ENCODE results near the gene METTL9. TPM values are rescaled to one million over a fixed set of nuclear protein-coding genes. Genes with fewer than 3 reads are reported as not detected.
"Not testable (repeated sequence)": the region's sequence is repeated elsewhere in the genome, so short reads cannot be mapped to it uniquely, and the experiment has no call there.

METTL9 gene
- total RNA-seq, 2 donors from 2014 or later = 79.0 to 80.3 TPM

GRCh38 chr16:21580807-21581206 is 18.6 kb upstream of the METTL9 start:
- Mint-ChIP-seq H3K4me3 (no peak overlapping the region), H3K27me3 (peaks cover 23% of the 10 kb centered on the region), H3K36me3 (ENCODE audit: low read depth) (no peaks in the 10 kb centered on the region), H3K27ac (no peak overlapping the region), H3K4me1 (no peaks in the 10 kb centered on the region)
- no peaks in the 10 kb centered on the region for H3K9me3 ChIP-seq (ENCODE audit: control insufficient read depth, low read length, poor library complexity, severe bottlenecking)
- ATAC-seq = no peak
- DNase-seq = no peak

- no peak for ATAC-seq
- H3K9me3 ChIP-seq (ENCODE audit: control insufficient read depth, low read length, poor library complexity, severe bottlenecking) = no peaks in the 10 kb centered on the region
- Mint-ChIP-seq H3K27me3 (no peaks in the 10 kb centered on the region), H3K4me3 (no peak overlapping the region), H3K4me1 (no peaks in the 10 kb centered on the region), H3K36me3 (ENCODE audit: low read depth) (no peaks in the 10 kb centered on the region), H3K27ac (no peak overlapping the region)
- no peak for DNase-seq
Measured at GRCh38 chr16:21584817-21585216, 14.6 kb upstream of the METTL9 start.

GRCh38 chr16:21588593-21588992 is 10.8 kb upstream of the METTL9 start:
- peak overlapping the region; percentile 43 for H3K27ac Mint-ChIP-seq
- not testable (repeated sequence) for H3K4me3 Mint-ChIP-seq; ATAC-seq; H3K27me3 Mint-ChIP-seq; DNase-seq; H3K36me3 Mint-ChIP-seq (ENCODE audit: low read depth); H3K4me1 Mint-ChIP-seq; H3K9me3 ChIP-seq (ENCODE audit: control insufficient read depth, low read length, poor library complexity, severe bottlenecking)

GRCh38 chr16:21589551-21589950 is 9.8 kb upstream of the METTL9 start:
- H3K36me3 Mint-ChIP-seq (ENCODE audit: low read depth) = no peaks in the 10 kb centered on the region
- H3K9me3 ChIP-seq (ENCODE audit: control insufficient read depth, low read length, poor library complexity, severe bottlenecking) = no peaks in the 10 kb centered on the region
- no peak for DNase-seq
- no peak for ATAC-seq
- no peaks in the 10 kb centered on the region for H3K27me3 Mint-ChIP-seq
- H3K4me1 Mint-ChIP-seq = peaks cover 3% of the 10 kb centered on the region
- H3K27ac Mint-ChIP-seq = no peak overlapping the region
- H3K4me3 Mint-ChIP-seq = no peak overlapping the region

- no peaks in the 10 kb centered on the region for H3K27me3 Mint-ChIP-seq
- DNase-seq (no peak), ATAC-seq (no peak)
- peaks cover 3% of the 10 kb centered on the region for H3K4me1 Mint-ChIP-seq
- no peaks in the 10 kb centered on the region for H3K36me3 Mint-ChIP-seq (ENCODE audit: low read depth)
- H3K4me3 Mint-ChIP-seq = no peak overlapping the region
- H3K27ac Mint-ChIP-seq = no peak overlapping the region
- no peaks in the 10 kb centered on the region for H3K9me3 ChIP-seq (ENCODE audit: control insufficient read depth, low read length, poor library complexity, severe bottlenecking)
Measured at GRCh38 chr16:21590287-21590686, 9.1 kb upstream of the METTL9 start.

- H3K36me3 Mint-ChIP-seq (ENCODE audit: low read depth) = no peaks in the 10 kb centered on the region
Measured at GRCh38 chr16:21590796-21591195, 8.6 kb upstream of the METTL9 start.

GRCh38 chr16:21592191-21592590 is 7.2 kb upstream of the METTL9 start:
- H3K4me1 Mint-ChIP-seq = peaks cover 3% of the 10 kb centered on the region
- no peaks in the 10 kb centered on the region for H3K36me3 Mint-ChIP-seq (ENCODE audit: low read depth)
- DNase-seq (no peak), ATAC-seq (no peak)
- H3K4me3 Mint-ChIP-seq = no peak overlapping the region
- no peaks in the 10 kb centered on the region for H3K9me3 ChIP-seq (ENCODE audit: control insufficient read depth, low read length, poor library complexity, severe bottlenecking)
- no peak overlapping the region for H3K27ac Mint-ChIP-seq
- no peaks in the 10 kb centered on the region for H3K27me3 Mint-ChIP-seq

More at GRCh38 chr16:21590796-21591195, 8.6 kb upstream of the METTL9 start:
- H3K4me3 Mint-ChIP-seq = no peak overlapping the region
- DNase-seq (no peak), ATAC-seq (no peak)
- no peak overlapping the region for H3K27ac Mint-ChIP-seq
- H3K27me3 Mint-ChIP-seq = no peaks in the 10 kb centered on the region
- peaks cover 3% of the 10 kb centered on the region for H3K4me1 Mint-ChIP-seq
- no peaks in the 10 kb centered on the region for H3K9me3 ChIP-seq (ENCODE audit: control insufficient read depth, low read length, poor library complexity, severe bottlenecking)

GRCh38 chr16:21593530-21594289 is 5.7 kb upstream of the METTL9 start:
- no peak for DNase-seq
- H3K9me3 ChIP-seq (ENCODE audit: control insufficient read depth, low read length, poor library complexity, severe bottlenecking) = no peaks in the 10 kb centered on the region
- Mint-ChIP-seq H3K27me3 (no peaks in the 10 kb centered on the region), H3K4me1 (peaks cover 7% of the 10 kb centered on the region), H3K4me3 (no peak overlapping the region), H3K27ac (no peak overlapping the region), H3K36me3 (ENCODE audit: low read depth) (no peaks in the 10 kb centered on the region)
- ATAC-seq = no peak

- no peak for ATAC-seq
- H3K27me3 Mint-ChIP-seq = no peaks in the 10 kb centered on the region
- peak overlapping the region; percentile 49 for H3K4me3 Mint-ChIP-seq
- H3K4me1 Mint-ChIP-seq = peaks cover 27% of the 10 kb centered on the region
- H3K36me3 Mint-ChIP-seq (ENCODE audit: low read depth) = no peaks in the 10 kb centered on the region
- no peaks in the 10 kb centered on the region for H3K9me3 ChIP-seq (ENCODE audit: control insufficient read depth, low read length, poor library complexity, severe bottlenecking)
- peak overlapping the region; percentile 94 for H3K27ac Mint-ChIP-seq
- no peak for DNase-seq
Measured at GRCh38 chr16:21597561-21598030, 1.8 kb upstream of the METTL9 start.

- Mint-ChIP-seq H3K27ac (peak overlapping the region; percentile 94), H3K4me1 (peaks cover 27% of the 10 kb centered on the region), H3K4me3 (peak overlapping the region; percentile 91), H3K36me3 (ENCODE audit: low read depth) (no peaks in the 10 kb centered on the region), H3K27me3 (no peaks in the 10 kb centered on the region)
- no peaks in the 10 kb centered on the region for H3K9me3 ChIP-seq (ENCODE audit: control insufficient read depth, low read length, poor library complexity, severe bottlenecking)
- DNase-seq (no peak), ATAC-seq (no peak)
Measured at GRCh38 chr16:21598206-21598605, 1.2 kb upstream of the METTL9 start.

GRCh38 chr16:21598701-21599121 is 666 bp upstream of the METTL9 start:
- H3K9me3 ChIP-seq (ENCODE audit: control insufficient read depth, low read length, poor library complexity, severe bottlenecking) = no peaks in the 10 kb centered on the region
- DNase-seq (peak in 1 of 3 donors; percentile 11), ATAC-seq (peak; percentile 3)
- H3K4me3 Mint-ChIP-seq = peak overlapping the region; percentile 91
- H3K27me3 Mint-ChIP-seq = no peaks in the 10 kb centered on the region
- H3K4me1 Mint-ChIP-seq = peaks cover 24% of the 10 kb centered on the region
- H3K27ac Mint-ChIP-seq = peak overlapping the region; percentile 94
- H3K36me3 Mint-ChIP-seq (ENCODE audit: low read depth) = no peaks in the 10 kb centered on the region

GRCh38 chr16:21600031-21600773 is 825 bp downstream of the METTL9 start:
- Mint-ChIP-seq H3K27me3 (no peaks in the 10 kb centered on the region), H3K36me3 (ENCODE audit: low read depth) (no peaks in the 10 kb centered on the region), H3K27ac (peak overlapping the region; percentile 83), H3K4me3 (peak overlapping the region; percentile 94), H3K4me1 (peaks cover 29% of the 10 kb centered on the region)
- DNase-seq (peak in 1 of 3 donors; percentile 27), ATAC-seq (peak; percentile 22)
- H3K9me3 ChIP-seq (ENCODE audit: control insufficient read depth, low read length, poor library complexity, severe bottlenecking) = no peaks in the 10 kb centered on the region

GRCh38 chr16:21602785-21603184 is 3.4 kb downstream of the METTL9 start:
- Mint-ChIP-seq H3K36me3 (ENCODE audit: low read depth) (no peaks in the 10 kb centered on the region), H3K27me3 (no peaks in the 10 kb centered on the region), H3K4me1 (peaks cover 32% of the 10 kb centered on the region), H3K4me3 (no peak overlapping the region), H3K27ac (no peak overlapping the region)
- ATAC-seq (no peak), DNase-seq (no peak)
- H3K9me3 ChIP-seq (ENCODE audit: control insufficient read depth, low read length, poor library complexity, severe bottlenecking) = no peaks in the 10 kb centered on the region
